ENCODE data around the gene MED10. TPM values are rescaled to one million over a fixed set of nuclear protein-coding genes. Genes with fewer than 3 reads are reported as not detected.

Gene MED10
- total RNA-seq, 1 experiment from 2014 or later, result 19.6 TPM

DNA sequence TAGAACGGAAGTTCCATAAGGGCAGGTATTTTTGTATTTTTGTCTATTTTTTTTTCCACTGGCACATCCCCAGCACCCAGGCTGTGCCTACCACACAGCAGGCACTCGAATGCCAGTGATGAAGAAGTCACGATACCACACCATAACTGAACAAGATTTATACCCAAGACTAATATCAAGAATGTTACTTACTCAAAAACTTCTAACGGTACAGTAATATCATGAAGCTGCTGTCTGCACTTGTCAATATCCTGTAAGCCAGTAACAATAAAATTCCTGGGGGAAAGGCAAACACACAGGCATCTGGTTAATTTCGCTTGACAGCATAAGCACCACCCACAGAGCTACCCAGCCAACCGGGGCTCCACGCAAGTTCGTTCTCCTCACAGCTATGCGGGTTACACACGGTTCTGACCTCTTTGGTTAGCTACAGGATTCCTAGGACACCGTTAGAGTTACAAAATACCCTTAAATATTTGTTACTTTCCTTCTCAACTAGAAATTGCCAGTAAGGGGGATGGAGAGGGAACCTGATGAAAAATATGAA, 1.3 kb downstream of the MED10 start:
- Histone ChIP-seq H3K9me2 (replicated peaks; ENCODE audit: insufficient read depth, low read length) (no peaks in the 10 kb centered on the region), H3K36me3 (ENCODE audit: insufficient read depth, low read length) (peaks cover 43% of the 10 kb centered on the region), H3K9ac (ENCODE audit: low read length) (peak overlapping the region; percentile 90), H2AFZ (ENCODE audit: low read length) (no peak overlapping the region), H3K79me2 (ENCODE audit: low read length) (peaks cover 30% of the 10 kb centered on the region), H4K20me1 (ENCODE audit: insufficient read depth, low read depth, low read length) (peaks cover 22% of the 10 kb centered on the region), H3K4me2 (ENCODE audit: low read depth, low read length, poor library complexity, severe bottlenecking) (peak overlapping the region; percentile 98), H3K27ac (ENCODE audit: low read length) (no peak overlapping the region), H3K9me3 (ENCODE audit: low read length) (no peaks in the 10 kb centered on the region), H3K4me1 (ENCODE audit: low read length) (peaks cover 16% of the 10 kb centered on the region), H3K27me3 (ENCODE audit: low read length) (no peaks in the 10 kb centered on the region), H3K4me3 (ENCODE audit: low read length) (peak overlapping the region; percentile 94)
- no peak for DNase-seq

DNA sequence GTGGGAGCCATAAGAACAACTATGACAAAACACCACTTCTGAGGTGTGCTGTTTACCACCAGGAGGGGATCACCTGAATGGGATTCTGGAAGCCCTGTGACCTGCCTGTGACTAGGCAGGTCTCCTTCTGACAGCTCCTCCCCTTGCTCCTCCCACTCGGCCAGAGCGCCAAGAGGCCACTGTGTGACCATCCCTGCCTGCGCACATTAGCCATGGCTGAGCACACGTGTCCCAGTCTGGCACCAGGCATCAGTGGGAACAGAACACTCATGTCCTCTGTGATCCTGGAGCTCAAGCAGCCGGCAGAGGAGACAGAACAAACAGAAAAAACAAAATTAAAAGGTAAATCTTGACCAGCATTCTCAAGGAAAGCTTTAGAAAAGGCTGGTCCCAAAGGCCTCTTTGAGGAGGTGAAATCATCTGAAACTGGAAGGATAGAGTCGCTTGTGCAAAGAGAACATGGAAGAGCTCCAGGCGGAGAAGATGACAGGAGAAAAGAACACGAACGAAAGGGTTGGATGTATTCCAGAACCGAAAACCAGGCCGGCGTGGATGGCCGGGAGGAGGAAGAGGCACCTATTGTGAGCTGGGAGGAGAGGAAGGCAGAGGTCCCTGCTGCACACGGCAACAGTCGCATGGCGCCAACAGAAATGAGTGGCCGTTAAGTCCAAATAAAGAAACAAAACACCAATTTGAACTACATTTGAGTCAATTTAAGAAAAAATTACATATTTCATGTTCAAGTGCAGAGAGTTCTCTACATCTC, 5.1 kb downstream of the MED10 start:
- no peak overlapping the region for H3K4me2 ChIP-seq (ENCODE audit: low read depth, low read length, poor library complexity, severe bottlenecking)
- no peak overlapping the region for H3K27ac ChIP-seq (ENCODE audit: low read length)
- DNase-seq, result no peak
- H4K20me1 ChIP-seq (ENCODE audit: insufficient read depth, low read depth, low read length), result peaks cover 22% of the 10 kb centered on the region
- H3K36me3 ChIP-seq (ENCODE audit: insufficient read depth, low read length), result peaks cover 51% of the 10 kb centered on the region
- H3K4me1 ChIP-seq (ENCODE audit: low read length), result peaks cover 9% of the 10 kb centered on the region
- no peaks in the 10 kb centered on the region for H3K27me3 ChIP-seq (ENCODE audit: low read length)
- no peaks in the 10 kb centered on the region for H3K9me2 ChIP-seq (replicated peaks; ENCODE audit: insufficient read depth, low read length)
- peaks cover 29% of the 10 kb centered on the region for H3K79me2 ChIP-seq (ENCODE audit: low read length)
- H2AFZ ChIP-seq (ENCODE audit: low read length), result no peak overlapping the region
- no peak overlapping the region for H3K9ac ChIP-seq (ENCODE audit: low read length)
- no peak overlapping the region for H3K4me3 ChIP-seq (ENCODE audit: low read length)
- H3K9me3 ChIP-seq (ENCODE audit: low read length), result no peaks in the 10 kb centered on the region

DNA sequence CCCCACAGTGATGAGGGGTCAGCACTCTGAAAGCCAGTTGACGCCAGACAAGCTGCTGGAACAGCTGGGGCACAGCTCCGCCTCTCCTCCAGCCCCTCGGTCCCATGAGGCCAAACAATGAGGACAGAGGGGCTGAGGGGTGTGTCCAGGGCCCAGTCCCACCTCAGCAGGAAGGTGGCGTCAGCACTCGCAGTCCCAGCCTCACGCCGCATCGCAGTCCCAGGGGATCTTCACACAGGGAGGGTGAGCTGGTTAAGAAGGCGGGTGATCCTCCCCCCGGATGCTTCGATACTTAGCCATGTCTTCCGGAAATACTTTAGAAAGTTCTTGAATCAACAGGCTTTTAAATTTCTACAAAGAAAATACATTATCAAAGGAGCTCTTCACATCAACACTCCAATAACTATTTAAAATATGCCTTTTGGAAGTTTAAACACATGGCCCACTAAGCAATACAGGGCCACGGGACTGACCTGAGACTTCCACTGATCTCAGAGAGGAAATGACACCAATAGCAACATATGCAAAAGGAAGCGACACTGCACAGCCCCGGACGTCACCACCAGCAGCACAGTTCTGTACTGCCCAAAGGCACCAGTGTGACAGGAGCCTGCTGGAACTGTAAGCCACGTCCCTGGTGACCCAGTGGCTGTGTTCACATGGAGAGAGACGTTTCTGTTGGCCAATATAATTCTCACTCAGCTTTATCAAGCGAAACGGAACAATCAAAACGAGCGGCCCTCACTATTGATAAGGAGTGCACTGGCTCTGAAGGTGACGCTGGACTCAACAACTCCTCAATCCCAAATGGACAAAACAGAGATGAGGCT, 5.9 kb downstream of the MED10 start:
- Histone ChIP-seq H3K79me2 (ENCODE audit: low read length) (peaks cover 21% of the 10 kb centered on the region), H3K4me1 (ENCODE audit: low read length) (peaks cover 8% of the 10 kb centered on the region), H3K4me2 (ENCODE audit: low read depth, low read length, poor library complexity, severe bottlenecking) (no peak overlapping the region), H4K20me1 (ENCODE audit: insufficient read depth, low read depth, low read length) (peaks cover 15% of the 10 kb centered on the region), H3K27me3 (ENCODE audit: low read length) (no peaks in the 10 kb centered on the region), H3K36me3 (ENCODE audit: insufficient read depth, low read length) (peaks cover 51% of the 10 kb centered on the region), H2AFZ (ENCODE audit: low read length) (no peak overlapping the region), H3K27ac (ENCODE audit: low read length) (no peak overlapping the region), H3K9me3 (ENCODE audit: low read length) (no peaks in the 10 kb centered on the region), H3K9ac (ENCODE audit: low read length) (no peak overlapping the region), H3K4me3 (ENCODE audit: low read length) (no peak overlapping the region), H3K9me2 (replicated peaks; ENCODE audit: insufficient read depth, low read length) (no peaks in the 10 kb centered on the region)
- no peak for DNase-seq

DNA sequence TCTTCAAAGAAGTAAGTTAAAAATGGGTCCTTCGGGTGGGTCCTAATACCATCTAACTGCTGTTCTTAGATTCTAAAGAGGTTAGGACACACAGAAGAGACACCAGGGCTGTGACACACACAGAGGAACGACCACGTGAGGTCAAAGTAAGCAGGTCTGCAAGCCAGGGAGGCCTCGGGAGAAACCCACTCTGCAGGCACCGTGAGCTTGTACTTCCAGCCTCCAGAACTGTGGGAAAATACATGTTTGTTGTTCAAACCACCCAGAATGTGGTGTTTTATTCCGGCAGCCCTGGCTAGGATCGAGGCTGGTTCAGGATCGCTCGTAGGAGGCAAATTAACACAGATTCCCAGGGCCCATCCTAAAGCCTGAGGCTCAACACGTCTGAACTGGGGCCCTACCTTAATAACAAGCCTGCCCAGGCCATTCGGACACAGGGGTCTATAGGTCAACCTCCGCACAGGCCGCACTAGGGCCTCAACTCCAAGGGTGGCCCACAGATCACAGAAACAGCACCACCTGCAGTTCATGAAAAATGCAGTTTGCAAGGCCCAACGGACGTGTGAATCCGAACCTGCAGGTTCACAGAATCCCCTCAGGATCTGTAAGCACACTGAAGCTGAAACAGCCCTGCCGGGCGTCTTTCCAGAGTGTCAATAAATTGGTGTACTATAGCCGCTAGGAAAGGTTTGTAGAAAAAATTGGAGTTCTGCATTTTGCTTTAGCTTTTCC, 7.1 kb downstream of the MED10 start:
- Histone ChIP-seq H4K20me1 (ENCODE audit: insufficient read depth, low read depth, low read length) (0 out of 2 replicates have a peak, but pooled peaks cover 7% of the 10 kb centered on the region), H3K9me2 (replicated peaks; ENCODE audit: insufficient read depth, low read length) (no peaks in the 10 kb centered on the region), H3K36me3 (ENCODE audit: insufficient read depth, low read length) (peaks cover 46% of the 10 kb centered on the region), H3K4me2 (ENCODE audit: low read depth, low read length, poor library complexity, severe bottlenecking) (no peak overlapping the region), H3K4me1 (ENCODE audit: low read length) (no peaks in the 10 kb centered on the region), H3K4me3 (ENCODE audit: low read length) (no peak overlapping the region), H3K27ac (ENCODE audit: low read length) (no peak overlapping the region), H2AFZ (ENCODE audit: low read length) (no peak overlapping the region), H3K79me2 (ENCODE audit: low read length) (peaks cover 9% of the 10 kb centered on the region), H3K9ac (ENCODE audit: low read length) (no peak overlapping the region), H3K27me3 (ENCODE audit: low read length) (no peaks in the 10 kb centered on the region), H3K9me3 (ENCODE audit: low read length) (no peaks in the 10 kb centered on the region)
- no peak for DNase-seq

DNA sequence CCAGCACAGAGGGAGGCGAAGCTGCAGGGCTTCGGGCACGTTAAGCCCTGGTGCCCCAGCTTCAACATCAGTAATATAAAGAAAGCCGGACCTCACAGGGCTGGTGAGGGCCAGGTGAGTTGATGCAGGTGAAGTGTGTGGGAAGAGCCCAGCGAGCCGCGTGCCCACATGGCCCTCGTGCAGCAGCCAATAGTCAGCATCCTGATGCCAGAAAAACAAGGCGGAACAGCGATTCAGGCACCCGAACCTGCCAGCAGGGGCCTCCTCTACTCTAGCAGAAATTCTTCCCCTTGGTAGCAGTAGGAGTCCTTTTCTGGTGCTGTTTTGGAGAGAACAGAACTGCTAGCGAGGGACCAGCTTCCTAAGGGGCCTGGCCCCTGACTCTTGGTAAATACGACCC, 7.8 kb downstream of the MED10 start:
- Histone ChIP-seq H3K27ac (ENCODE audit: low read length) (no peak overlapping the region), H3K9me2 (replicated peaks; ENCODE audit: insufficient read depth, low read length) (no peaks in the 10 kb centered on the region), H3K9ac (ENCODE audit: low read length) (no peak overlapping the region), H3K9me3 (ENCODE audit: low read length) (no peaks in the 10 kb centered on the region), H3K79me2 (ENCODE audit: low read length) (peaks cover 2% of the 10 kb centered on the region), H2AFZ (ENCODE audit: low read length) (no peak overlapping the region), H4K20me1 (ENCODE audit: insufficient read depth, low read depth, low read length) (0 out of 2 replicates have a peak, but pooled peaks cover 1% of the 10 kb centered on the region), H3K27me3 (ENCODE audit: low read length) (no peaks in the 10 kb centered on the region), H3K36me3 (ENCODE audit: insufficient read depth, low read length) (peaks cover 39% of the 10 kb centered on the region), H3K4me3 (ENCODE audit: low read length) (no peak overlapping the region), H3K4me1 (ENCODE audit: low read length) (no peaks in the 10 kb centered on the region), H3K4me2 (ENCODE audit: low read depth, low read length, poor library complexity, severe bottlenecking) (no peak overlapping the region)
- DNase-seq, result no peak

DNA sequence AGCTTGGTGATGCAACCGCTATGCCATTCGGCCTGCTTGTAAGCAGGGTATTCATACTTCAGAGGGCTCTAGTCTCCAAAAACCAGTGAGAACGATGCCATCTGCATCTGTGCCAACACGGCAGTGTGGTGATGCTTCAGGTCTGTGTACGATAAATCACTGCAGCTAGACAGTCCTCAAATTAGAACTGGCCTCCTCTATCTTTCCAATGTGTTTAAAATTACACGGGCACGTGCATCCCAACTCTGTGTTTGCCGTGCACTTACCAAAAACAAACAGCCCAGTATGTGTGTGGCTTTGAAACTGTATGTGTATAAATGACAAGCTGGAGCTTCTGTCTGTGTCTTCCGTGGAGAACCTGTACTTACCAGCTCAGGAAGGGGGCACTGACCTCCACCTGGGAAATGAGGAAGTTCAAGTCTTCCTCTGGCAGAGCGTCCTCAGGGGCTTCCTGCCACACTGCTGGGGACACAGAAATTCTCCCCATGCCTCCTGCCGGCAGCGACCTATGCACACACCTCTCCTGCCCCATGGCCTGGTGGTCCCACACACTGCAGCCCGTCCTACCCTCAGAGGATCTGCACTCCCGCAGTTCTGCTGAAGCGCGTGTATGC, 12.3 kb downstream of the MED10 start:
- DNase-seq, result no peak

DNA sequence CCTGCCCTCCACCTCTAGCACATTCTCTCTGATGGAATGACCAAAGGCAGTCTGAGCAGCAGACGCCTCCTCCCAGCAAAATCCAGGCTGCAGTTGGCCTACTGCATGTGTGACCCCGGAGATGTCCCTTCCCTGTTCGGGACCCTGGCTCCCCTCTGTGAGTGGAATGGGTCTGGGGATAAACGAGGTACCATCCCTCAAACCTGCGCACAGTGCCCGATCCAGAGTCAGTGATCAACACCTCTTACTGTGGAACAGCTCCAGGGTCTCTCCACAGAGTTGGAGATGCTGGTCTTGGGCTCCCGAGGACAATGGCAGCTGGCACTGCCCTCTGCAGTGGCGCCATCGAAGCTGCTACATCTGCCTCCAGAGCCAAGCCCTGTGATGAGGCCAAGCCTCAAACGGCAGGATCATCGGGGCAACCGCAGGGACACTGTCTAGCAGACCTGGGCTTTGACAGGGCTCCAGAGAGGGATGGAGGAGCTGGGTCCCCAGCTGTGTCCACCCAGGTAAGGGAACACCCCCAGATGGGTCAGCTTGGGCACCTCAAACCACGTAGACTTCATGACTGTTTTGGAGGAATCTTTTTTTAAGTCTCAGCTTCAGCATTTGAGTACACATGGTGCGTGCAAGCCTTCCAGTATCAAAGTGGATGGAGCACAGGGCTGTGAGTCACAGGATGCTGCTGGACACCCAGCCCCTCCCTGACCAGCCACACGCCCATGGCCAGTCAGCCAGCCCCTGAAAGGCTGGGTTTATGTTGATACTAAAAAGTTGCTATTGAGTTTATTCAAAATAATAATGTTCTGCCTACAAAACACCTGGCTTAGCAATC, 13.0 kb downstream of the MED10 start:
- Histone ChIP-seq H3K9ac (ENCODE audit: low read length) (no peak overlapping the region), H3K79me2 (ENCODE audit: low read length) (no peaks in the 10 kb centered on the region)

More for the DNA sequence above, 12.3 kb downstream of the MED10 start:
- H3K27me3 ChIP-seq (ENCODE audit: low read length), result no peaks in the 10 kb centered on the region
- H4K20me1 ChIP-seq (ENCODE audit: insufficient read depth, low read depth, low read length), result no peaks in the 10 kb centered on the region
- no peaks in the 10 kb centered on the region for H3K4me1 ChIP-seq (ENCODE audit: low read length)
- H3K4me2 ChIP-seq (ENCODE audit: low read depth, low read length, poor library complexity, severe bottlenecking), result no peak overlapping the region
- H2AFZ ChIP-seq (ENCODE audit: low read length), result no peak overlapping the region
- no peaks in the 10 kb centered on the region for H3K9me2 ChIP-seq (replicated peaks; ENCODE audit: insufficient read depth, low read length)
- H3K4me3 ChIP-seq (ENCODE audit: low read length), result no peak overlapping the region
- H3K9me3 ChIP-seq (ENCODE audit: low read length), result no peaks in the 10 kb centered on the region
- H3K36me3 ChIP-seq (ENCODE audit: insufficient read depth, low read length), result peaks cover 4% of the 10 kb centered on the region; the same call in 1 of the 2 replicates
- no peaks in the 10 kb centered on the region for H3K79me2 ChIP-seq (ENCODE audit: low read length)
- no peak overlapping the region for H3K27ac ChIP-seq (ENCODE audit: low read length)
- H3K9ac ChIP-seq (ENCODE audit: low read length), result no peak overlapping the region

More for the DNA sequence above, 13.0 kb downstream of the MED10 start:
- no peak overlapping the region for H3K27ac ChIP-seq (ENCODE audit: low read length)
- no peaks in the 10 kb centered on the region for H3K27me3 ChIP-seq (ENCODE audit: low read length)
- no peaks in the 10 kb centered on the region for H4K20me1 ChIP-seq (ENCODE audit: insufficient read depth, low read depth, low read length)
- no peaks in the 10 kb centered on the region for H3K9me2 ChIP-seq (replicated peaks; ENCODE audit: insufficient read depth, low read length)
- H3K4me3 ChIP-seq (ENCODE audit: low read length), result no peak overlapping the region
- no peaks in the 10 kb centered on the region for H3K9me3 ChIP-seq (ENCODE audit: low read length)
- no peak overlapping the region for H3K4me2 ChIP-seq (ENCODE audit: low read depth, low read length, poor library complexity, severe bottlenecking)
- H2AFZ ChIP-seq (ENCODE audit: low read length), result no peak overlapping the region
- H3K36me3 ChIP-seq (ENCODE audit: insufficient read depth, low read length), result no peaks in the 10 kb centered on the region
- no peaks in the 10 kb centered on the region for H3K4me1 ChIP-seq (ENCODE audit: low read length)
- DNase-seq, result no peak
